ENCODE results near the gene DOK4.
"Not testable (repeated sequence)": the region's sequence is repeated elsewhere in the genome, so short reads cannot be mapped to it uniquely, and the experiment has no call there.

Gene DOK4

GRCh38 chr16:57445510-57445909 is 40.8 kb downstream of the DOK4 start:
- no peak for DNase-seq (ENCODE audit: low spot score)

- DNase-seq (ENCODE audit: low spot score), result no peak
These were observed 41.6 kb downstream of the DOK4 start for GRCh38 chr16:57444711-57445110.

DNA sequence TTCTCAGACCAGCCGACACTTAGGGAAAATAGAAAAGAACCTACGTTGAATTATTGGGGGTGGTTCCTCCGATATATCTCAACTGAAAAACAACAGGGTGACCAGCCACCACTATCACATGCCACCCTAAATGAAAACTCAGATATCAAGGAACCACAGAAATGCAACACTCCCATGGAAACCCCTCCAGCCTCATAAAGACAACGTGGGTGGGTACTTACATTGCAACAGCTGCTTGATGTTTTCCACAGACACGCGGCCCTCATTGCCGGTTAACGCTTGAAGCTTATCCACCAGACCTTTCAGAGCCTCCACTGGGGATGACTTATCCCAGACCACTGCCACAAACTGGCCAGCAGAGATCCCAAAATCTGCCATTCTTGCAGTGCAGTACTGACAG is 45.7 kb downstream of the DOK4 start:
- DNase-seq (ENCODE audit: low spot score), result not testable (repeated sequence)

- not testable (repeated sequence) for DNase-seq (ENCODE audit: low spot score)
These were observed 46.3 kb downstream of the DOK4 start for GRCh38 chr16:57439947-57440346.

DNA sequence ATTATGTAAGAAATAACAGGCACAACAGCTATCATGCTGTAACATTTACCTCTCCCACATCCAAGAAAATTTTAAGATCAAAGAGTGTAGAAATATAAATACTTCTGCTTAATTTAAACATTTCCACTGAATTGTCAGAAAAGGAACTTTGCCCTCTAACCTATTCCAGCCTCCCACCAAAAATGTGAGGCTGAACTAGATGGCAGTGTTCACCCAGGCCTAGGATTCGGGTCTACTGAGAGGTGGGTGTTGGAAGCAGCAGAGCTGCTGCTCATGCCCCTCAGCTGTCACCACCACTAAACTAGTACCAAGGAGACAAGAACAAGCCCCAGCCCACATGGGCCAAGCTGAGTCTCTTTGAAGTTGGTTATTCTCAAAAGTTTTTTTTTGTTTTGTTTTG is 50.5 kb downstream of the DOK4 start:
- DNase-seq (ENCODE audit: low spot score), result no peak

DNA sequence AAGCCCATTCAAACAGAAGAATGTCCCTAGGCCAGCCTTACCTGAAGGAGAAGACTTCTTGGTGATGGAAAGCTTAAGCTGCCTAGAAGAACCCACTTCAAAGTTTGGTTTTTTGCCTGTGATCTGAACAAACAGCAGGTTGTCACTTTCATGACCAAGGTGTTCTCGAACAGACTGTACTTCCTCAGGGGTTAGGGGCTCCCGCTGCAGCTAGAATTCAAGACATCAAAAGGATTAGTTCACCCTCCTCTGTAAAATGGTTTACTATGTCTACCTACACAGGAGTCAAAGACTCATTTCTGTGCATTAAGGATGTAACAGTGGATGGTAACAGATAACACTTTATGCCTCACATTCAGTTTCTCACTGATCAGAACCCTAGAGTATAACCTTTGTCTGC is 52.3 kb downstream of the DOK4 start:
- DNase-seq (ENCODE audit: low spot score), result no peak

- DNase-seq (ENCODE audit: low spot score), result no peak
These were observed 53.3 kb downstream of the DOK4 start for GRCh38 chr16:57432989-57433388.

DNA sequence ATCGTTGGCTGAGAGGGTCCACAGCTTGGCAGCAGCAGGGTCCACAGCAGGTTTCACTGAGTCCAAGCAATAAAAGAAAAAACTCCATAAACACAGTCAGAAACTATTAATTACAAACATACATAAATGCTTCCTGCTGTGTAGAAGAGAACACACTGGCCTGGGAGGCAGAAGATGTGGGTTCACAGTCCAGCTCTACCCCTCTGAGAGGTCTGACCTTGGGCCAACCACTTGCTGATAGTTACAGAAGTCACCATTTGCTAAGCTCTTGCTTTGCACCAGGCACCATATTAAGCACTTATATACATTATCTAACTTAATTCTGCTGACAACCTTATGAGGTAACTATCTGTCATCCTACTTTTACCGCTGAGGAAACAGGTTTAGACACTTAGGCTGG is 53.8 kb downstream of the DOK4 start:
- DNase-seq (ENCODE audit: low spot score), result no peak

- DNase-seq (ENCODE audit: low spot score), result no peak
These were observed 55.3 kb downstream of the DOK4 start for GRCh38 chr16:57430955-57431354.

- DNase-seq (ENCODE audit: low spot score), result no peak
These were observed 58.5 kb downstream of the DOK4 start for GRCh38 chr16:57427824-57428223.

DNA sequence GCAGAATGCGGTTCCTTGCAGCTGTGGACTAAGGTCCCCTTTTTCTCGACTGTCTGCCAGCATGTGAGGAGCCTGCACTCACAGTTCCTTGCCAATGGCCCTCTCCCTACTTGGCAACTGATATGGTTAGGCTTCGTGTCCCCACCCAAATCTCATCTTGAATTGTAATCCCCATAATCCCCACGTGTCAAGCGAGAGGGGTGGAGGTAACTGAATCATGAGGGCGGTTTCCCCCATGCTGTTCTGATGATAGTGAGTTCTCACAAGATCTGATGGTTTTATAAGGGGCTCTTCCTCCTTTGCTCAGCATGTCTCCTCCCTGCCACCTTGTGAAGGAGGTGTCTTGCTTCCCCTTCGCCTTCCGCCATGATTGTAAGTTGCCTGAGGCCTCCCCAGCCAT is 59.0 kb downstream of the DOK4 start:
- no peak for DNase-seq (ENCODE audit: low spot score)

DNA sequence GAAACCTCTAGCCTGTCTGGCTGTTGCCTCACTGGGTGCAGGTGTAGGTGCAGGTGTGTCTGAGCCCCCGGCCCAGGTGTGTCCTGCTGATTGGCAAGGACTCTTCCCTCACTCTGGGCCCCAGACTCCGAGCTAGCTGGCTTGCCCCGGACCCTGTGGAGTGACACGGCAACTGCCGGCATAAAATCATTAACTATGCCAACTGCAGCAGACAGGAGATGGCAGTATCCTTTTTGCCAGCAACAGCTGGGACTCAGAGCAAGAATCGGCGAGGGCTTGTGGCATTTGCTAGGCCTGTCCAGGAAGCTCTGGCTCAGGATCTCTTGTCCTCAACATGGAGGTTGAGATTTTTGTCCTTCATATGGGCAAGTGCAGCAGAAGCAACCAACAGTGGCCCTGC is 59.9 kb downstream of the DOK4 start:
- no peak for DNase-seq (ENCODE audit: low spot score)

DNA sequence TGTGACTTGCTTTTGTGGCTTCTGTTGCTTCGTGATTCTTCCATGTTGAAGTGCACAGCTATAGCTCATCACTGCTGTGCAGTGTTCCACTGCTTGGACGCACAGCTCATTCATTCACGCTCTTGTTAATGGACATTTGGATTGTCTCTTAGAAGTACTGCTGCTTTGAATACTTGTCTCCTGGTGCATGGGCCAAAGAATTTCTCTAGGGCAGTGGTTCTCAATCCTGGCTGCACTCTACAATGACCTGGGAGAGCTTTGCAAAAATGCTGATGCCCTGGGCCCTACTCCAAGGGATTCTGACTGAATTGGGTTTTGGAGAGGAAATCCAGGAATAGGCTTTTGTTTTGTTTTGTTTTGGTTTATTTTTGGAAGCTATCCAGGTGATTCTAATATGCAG is 61.7 kb downstream of the DOK4 start:
- DNase-seq (ENCODE audit: low spot score), result no peak

DNA sequence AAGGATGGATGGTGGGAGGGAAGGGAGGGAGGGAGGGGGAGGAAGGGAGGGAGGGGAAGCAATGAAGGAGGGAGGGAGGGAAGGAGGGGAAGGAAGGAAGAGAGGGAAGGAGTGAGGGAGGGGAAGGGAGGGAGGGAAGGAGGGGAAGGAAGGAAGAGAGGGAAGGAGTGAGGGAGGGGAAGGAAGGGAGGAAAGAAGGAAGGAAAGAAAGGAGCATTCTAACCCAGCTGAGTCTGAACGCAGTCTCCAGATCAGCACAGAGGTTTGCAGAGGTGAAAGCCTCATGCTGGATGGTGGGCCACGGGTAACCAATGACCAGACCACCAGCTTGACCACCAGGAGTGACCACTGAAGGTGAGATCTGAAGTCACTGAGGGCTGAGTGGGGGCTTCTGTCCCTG is 63.1 kb downstream of the DOK4 start:
- no peak for DNase-seq (ENCODE audit: low spot score)

GRCh38 chr16:57422026-57422944 is 64.0 kb downstream of the DOK4 start:
- DNase-seq (ENCODE audit: low spot score), result no peak

Measured in globus pallidus (tissue), 1 donor.